ENCODE measurements around the gene SLC13A3. TPM values are rescaled to one million over a fixed set of nuclear protein-coding genes. Genes with fewer than 3 reads are reported as not detected.

The SLC13A3 gene
- total RNA-seq, 4 donors from 2014 or later = 0.34 to 1.5 (median 1.0) TPM

GRCh38 chr20:46569961-46570360 is 81.3 kb downstream of the SLC13A3 start:
- 77 to 81% methylated on average over 5 of the region's 5 CpGs for WGBS, 2 donors
- TF ChIP-seq, protein P1, sequence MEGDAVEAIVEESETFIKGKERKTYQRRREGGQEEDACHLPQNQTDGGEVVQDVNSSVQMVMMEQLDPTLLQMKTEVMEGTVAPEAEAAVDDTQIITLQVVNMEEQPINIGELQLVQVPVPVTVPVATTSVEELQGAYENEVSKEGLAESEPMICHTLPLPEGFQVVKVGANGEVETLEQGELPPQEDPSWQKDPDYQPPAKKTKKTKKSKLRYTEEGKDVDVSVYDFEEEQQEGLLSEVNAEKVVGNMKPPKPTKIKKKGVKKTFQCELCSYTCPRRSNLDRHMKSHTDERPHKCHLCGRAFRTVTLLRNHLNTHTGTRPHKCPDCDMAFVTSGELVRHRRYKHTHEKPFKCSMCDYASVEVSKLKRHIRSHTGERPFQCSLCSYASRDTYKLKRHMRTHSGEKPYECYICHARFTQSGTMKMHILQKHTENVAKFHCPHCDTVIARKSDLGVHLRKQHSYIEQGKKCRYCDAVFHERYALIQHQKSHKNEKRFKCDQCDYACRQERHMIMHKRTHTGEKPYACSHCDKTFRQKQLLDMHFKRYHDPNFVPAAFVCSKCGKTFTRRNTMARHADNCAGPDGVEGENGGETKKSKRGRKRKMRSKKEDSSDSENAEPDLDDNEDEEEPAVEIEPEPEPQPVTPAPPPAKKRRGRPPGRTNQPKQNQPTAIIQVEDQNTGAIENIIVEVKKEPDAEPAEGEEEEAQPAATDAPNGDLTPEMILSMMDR (IDR thresholded peaks at IDR 0.05) = no peak
- intact Hi-C loops (cut with DNase I) = no loop called here

GRCh38 chr20:46568570-46569129 is 82.6 kb downstream of the SLC13A3 start:
- no peak overlapping the region for H3K4me3 ChIP-seq
- H3K27me3 ChIP-seq = no peaks in the 10 kb centered on the region
- no peaks in the 10 kb centered on the region for H3K9me3 ChIP-seq
- intact Hi-C loops (cut with DNase I) = no loop called here
- TF ChIP-seq, protein P1 (IDR thresholded peaks at IDR 0.05) = no peak
- no peak for TF ChIP-seq POLR2A (IDR thresholded peaks at IDR 0.05)
- H3K4me1 ChIP-seq = peaks cover 0 to 7% (median 0%) of the 10 kb centered on the region in 3 donors
- 10 to 13% methylated on average over 8 to 10 of the region's 10 CpGs for WGBS, 2 donors
- no peaks in the 10 kb centered on the region for H3K36me3 ChIP-seq
- DNase-seq = no peak
- no peak overlapping the region for H3K27ac ChIP-seq

More at GRCh38 chr20:46569961-46570360, 81.3 kb downstream of the SLC13A3 start:
- no peak overlapping the region for H3K4me3 ChIP-seq
- peaks cover 0 to 7% (median 0%) of the 10 kb centered on the region in 3 donors for H3K4me1 ChIP-seq
- no peak for DNase-seq
- no peaks in the 10 kb centered on the region for H3K9me3 ChIP-seq
- H3K27me3 ChIP-seq = no peaks in the 10 kb centered on the region
- H3K27ac ChIP-seq = no peak overlapping the region
- no peaks in the 10 kb centered on the region for H3K36me3 ChIP-seq

DNA sequence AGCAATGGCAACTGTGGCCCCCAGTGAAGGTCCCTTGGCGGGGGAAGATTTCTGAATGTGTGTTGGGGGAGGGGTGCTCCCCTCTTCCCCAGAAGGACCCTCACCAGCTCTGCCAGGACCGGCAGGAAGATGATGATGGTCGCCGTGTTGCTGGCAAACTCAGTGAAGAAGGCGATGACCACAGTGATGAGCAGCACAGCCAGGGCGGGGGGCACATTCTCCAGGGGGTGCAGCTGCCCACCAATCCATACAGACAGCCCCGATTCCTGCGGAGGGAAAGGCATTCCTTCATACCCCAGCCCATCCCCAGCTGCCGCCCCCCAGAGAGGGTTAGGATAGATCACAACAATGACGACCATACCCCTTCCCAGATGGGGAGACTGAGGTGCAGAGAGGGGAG is 85.1 kb downstream of the SLC13A3 start:
- Histone ChIP-seq H3K4me1 (peaks cover 0 to 23% (median 3%) of the 10 kb centered on the region in 3 donors), H3K9me3 (no peaks in the 10 kb centered on the region), H3K27ac (no peak overlapping the region), H3K27me3 (no peaks in the 10 kb centered on the region), H3K4me3 (no peak overlapping the region), H3K36me3 (no peaks in the 10 kb centered on the region)
- TF ChIP-seq POLR2A (IDR thresholded peaks at IDR 0.05) = no peak
- TF ChIP-seq, protein P1 (IDR thresholded peaks at IDR 0.05) = no peak
- DNase-seq = no peak
- intact Hi-C loops (cut with DNase I) = no loop called here
- 84 to 88% methylated on average over 7 to 10 of the region's 10 CpGs for WGBS, 2 donors

DNA sequence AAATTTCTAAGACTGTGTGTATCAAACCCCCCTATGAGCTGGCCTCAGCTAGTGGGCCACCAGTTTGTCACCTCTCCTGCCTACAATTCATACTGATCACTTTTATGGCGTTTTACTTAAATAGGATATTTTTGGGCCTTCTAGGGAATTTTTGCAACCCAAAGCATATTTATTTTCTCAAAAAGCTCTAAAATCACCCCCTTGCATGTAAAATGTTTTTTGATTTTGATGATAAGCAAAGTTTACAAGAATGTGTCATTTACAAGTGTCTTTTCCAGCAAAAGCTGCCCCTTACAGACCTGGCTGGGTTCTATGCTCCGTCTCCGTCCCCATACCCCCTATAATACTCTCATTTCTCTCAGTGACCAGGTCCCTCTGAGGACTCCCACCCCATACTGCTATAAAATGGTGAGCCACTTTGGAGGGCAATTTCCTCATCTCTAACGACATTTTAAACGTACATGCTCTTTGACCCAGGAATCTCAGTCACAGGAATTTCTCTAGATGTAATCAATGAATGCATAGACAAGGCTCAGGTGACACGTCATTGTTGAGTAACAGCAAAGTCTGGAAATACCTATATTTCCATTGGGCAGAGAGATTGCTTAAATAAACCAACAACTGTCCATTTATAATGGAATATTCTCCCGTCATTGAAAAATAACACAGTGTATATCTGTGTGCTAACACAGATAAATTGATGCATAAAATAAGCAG is 86.9 kb downstream of the SLC13A3 start:
- TF ChIP-seq, protein P1 (IDR thresholded peaks at IDR 0.05) = no peak
- no peak for TF ChIP-seq POLR2A (IDR thresholded peaks at IDR 0.05)
- Histone ChIP-seq H3K27me3 (no peaks in the 10 kb centered on the region), H3K9me3 (no peaks in the 10 kb centered on the region), H3K4me3 (no peak overlapping the region), H3K4me1 (peaks cover 0 to 23% (median 3%) of the 10 kb centered on the region in 3 donors), H3K36me3 (no peaks in the 10 kb centered on the region), H3K27ac (no peak overlapping the region)
- intact Hi-C loops (cut with DNase I) = no loop called here
- no peak for DNase-seq
- WGBS, 2 donors = 70 to 72% methylated on average over 7 of the region's 7 CpGs

- Histone ChIP-seq H3K4me1 (peaks cover 0 to 23% (median 3%) of the 10 kb centered on the region in 3 donors), H3K27me3 (no peaks in the 10 kb centered on the region), H3K36me3 (no peaks in the 10 kb centered on the region), H3K27ac (no peak overlapping the region), H3K4me3 (no peak overlapping the region), H3K9me3 (no peaks in the 10 kb centered on the region)
- 54 to 66% methylated on average over 2 of the region's 2 CpGs for WGBS, 2 donors
- no peak for TF ChIP-seq POLR2A (IDR thresholded peaks at IDR 0.05)
- TF ChIP-seq, protein P1 (IDR thresholded peaks at IDR 0.05) = no peak
- intact Hi-C loops (cut with DNase I) = no loop called here
- no peak for DNase-seq
These were observed 87.4 kb downstream of the SLC13A3 start for GRCh38 chr20:46563860-46564221.
